ENCODE measurements around the gene CEP250.
"Not testable (repeated sequence)": the region's sequence is repeated elsewhere in the genome, so short reads cannot be mapped to it uniquely, and the experiment has no call there.

Gene CEP250

DNA sequence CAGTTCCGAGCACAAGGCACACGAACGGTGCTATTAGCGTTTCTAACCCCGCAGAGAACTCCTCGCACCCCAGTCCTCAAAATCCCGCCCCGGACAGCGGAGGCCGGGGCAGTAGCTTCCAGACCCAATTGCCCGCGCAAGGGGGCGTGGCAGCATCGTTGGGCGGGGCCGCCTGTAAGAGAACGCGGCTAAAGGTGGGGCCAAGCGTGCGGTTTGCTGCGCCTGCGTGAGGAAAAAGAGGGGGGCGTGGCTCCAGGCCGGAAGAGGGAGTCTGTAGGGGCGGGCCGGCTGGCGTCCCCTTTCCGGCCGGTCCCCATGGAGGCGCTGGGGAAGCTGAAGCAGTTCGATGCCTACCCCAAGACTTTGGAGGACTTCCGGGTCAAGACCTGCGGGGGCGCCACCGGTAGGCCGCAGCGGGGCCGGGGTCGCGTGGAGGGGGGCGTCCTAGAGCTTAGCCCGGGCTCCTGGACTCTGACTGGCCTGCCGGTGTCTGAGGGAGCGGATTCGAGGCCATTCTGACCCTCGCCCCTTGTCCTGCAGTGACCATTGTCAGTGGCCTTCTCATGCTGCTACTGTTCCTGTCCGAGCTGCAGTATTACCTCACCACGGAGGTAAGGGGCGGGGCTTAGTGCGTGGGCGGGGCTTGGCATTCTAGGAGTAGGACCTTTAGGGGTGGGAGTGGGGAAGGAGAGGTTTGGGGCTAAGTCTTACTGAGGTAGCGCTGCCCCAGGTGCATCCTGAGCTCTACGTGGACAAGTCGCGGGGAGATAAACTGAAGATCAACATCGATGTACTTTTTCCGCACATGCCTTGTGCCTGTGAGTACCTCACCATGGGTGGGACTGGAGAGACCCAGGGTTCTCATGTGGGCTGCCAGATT, 86.6 kb downstream of the CEP250 start, which contains the start of gene ERGIC3:
Gene ERGIC3 (plus strand): TSS at position 296 of the 880 bp plus-strand sequence. CDS start 20 bp downstream, at position 316.
- DNase-seq (peak; percentile 96), ATAC-seq (replicated peaks) (peak; percentile 95 to 99)
- no peaks in the 10 kb centered on the region for H3K27me3 Mint-ChIP-seq
- peak within 1 kb of the TSS; percentile 91 for H3K4me3 Mint-ChIP-seq
- peaks cover 7 to 24% of the 10 kb centered on the region in 2 donors for H3K4me1 Mint-ChIP-seq
- H3K36me3 Mint-ChIP-seq: peaks cover 8 to 11% of the 10 kb centered on the region in 2 donors
- H3K9me3 Mint-ChIP-seq: no peaks in the 10 kb centered on the region
- H3K27ac Mint-ChIP-seq: peak within 1 kb of the TSS; percentile 97

DNA sequence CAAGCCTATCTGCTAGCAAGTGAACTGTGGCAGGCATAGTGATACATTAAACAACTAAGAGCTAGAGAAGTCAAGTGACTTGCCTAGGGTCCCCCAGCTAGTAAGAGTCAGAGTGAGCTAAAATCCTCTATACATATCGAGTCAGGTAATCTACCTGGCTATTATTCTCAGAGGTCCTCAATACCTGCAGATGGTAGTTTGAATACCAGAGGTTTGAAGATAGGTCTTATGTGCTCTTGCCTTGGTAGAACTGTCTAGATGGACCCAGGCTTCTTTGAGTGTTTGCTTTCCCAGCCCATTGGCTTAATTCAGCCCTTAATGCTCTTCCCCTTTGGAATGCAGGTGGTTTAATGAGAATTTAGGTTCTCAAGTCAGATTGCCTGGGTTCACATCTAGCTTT, 87.6 kb downstream of the CEP250 start:
- H3K27ac Mint-ChIP-seq: peak overlapping the region; percentile 97
- H3K4me1 Mint-ChIP-seq: peaks cover 7 to 24% of the 10 kb centered on the region in 2 donors
- ATAC-seq (replicated peaks) (no peak), DNase-seq (no peak)
- H3K4me3 Mint-ChIP-seq: peak overlapping the region; percentile 91
- H3K27me3 Mint-ChIP-seq: no peaks in the 10 kb centered on the region
- H3K9me3 Mint-ChIP-seq: no peaks in the 10 kb centered on the region
- peaks cover 8 to 11% of the 10 kb centered on the region in 2 donors for H3K36me3 Mint-ChIP-seq

DNA sequence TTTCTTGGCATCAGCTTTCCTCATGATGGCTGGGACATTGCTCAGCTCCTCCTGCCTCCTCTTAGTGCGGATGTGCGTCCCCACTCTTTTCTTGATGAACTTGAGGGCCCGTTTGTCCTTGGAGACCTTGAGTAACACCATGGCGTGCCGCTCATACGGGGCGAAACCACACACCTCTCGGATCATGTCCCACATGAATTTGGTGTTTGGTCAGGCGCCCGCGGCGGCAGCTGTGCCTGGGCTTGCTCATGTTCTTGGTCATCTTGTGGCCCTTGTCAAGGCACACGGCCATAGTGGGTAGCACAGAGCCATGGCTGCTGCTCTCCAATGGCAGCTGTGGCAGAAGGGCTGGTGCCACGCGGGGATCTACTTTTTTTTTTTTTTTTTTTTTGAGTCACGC, 89.0 kb downstream of the CEP250 start:
- H3K27me3 Mint-ChIP-seq: no peaks in the 10 kb centered on the region
- DNase-seq (no peak), ATAC-seq (replicated peaks) (no peak)
- H3K4me3 Mint-ChIP-seq: no peak overlapping the region
- no peaks in the 10 kb centered on the region for H3K9me3 Mint-ChIP-seq
- H3K27ac Mint-ChIP-seq: no peak overlapping the region
- peaks cover 12 to 15% of the 10 kb centered on the region in 2 donors for H3K36me3 Mint-ChIP-seq
- H3K4me1 Mint-ChIP-seq: peaks cover 7 to 24% of the 10 kb centered on the region in 2 donors

DNA sequence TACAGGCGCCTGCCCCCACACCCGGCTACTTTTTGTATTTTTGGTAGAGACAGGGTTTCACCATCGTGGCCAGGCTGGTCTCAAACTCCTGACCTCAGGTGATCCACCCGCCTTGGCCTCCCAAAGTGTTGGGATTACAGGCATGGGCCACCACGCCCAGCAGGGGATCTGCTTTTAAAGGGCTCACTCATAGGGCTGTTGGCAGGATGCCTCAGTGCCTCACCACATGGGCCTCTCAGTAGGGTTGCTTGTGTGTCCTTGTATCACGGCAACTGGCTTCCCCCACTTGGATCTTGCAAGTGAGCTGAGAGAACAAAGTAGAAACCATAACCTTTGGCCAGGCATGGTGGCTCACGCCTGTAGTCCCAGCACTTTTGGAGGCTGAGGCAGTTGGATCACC, 89.5 kb downstream of the CEP250 start:
- H3K36me3 Mint-ChIP-seq: peaks cover 13 to 17% of the 10 kb centered on the region in 2 donors
- not testable (repeated sequence) for DNase-seq; H3K27me3 Mint-ChIP-seq; H3K9me3 Mint-ChIP-seq; H3K4me3 Mint-ChIP-seq; H3K27ac Mint-ChIP-seq; ATAC-seq (replicated peaks)
- peaks cover 5 to 24% of the 10 kb centered on the region in 2 donors for H3K4me1 Mint-ChIP-seq

DNA sequence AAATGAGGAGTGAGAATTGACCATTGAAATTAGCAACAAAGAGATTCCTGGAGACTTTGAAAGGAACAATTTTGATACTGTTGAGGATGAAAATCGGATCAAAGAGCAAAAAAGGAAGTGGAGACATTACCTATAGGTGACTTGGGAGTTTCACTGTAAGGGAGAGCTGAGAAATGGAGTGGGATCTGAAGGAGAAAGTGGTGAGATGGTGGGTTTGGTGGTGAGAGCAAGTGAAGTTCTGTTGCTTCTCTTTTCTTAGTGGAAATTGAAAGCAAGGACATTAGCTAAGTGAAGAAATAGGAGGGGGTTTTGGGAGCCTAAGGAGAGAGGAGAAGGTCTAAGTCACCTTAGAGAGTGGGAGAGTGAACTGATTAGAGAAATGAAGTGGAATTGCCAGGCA, 90.7 kb downstream of the CEP250 start:
- no peaks in the 10 kb centered on the region for H3K9me3 Mint-ChIP-seq
- H3K27ac Mint-ChIP-seq: no peak overlapping the region
- DNase-seq (no peak), ATAC-seq (replicated peaks) (no peak)
- H3K4me3 Mint-ChIP-seq: no peak overlapping the region
- peaks cover 15 to 20% of the 10 kb centered on the region in 2 donors for H3K36me3 Mint-ChIP-seq
- peaks cover 5 to 23% of the 10 kb centered on the region in 2 donors for H3K4me1 Mint-ChIP-seq
- H3K27me3 Mint-ChIP-seq: no peaks in the 10 kb centered on the region

DNA sequence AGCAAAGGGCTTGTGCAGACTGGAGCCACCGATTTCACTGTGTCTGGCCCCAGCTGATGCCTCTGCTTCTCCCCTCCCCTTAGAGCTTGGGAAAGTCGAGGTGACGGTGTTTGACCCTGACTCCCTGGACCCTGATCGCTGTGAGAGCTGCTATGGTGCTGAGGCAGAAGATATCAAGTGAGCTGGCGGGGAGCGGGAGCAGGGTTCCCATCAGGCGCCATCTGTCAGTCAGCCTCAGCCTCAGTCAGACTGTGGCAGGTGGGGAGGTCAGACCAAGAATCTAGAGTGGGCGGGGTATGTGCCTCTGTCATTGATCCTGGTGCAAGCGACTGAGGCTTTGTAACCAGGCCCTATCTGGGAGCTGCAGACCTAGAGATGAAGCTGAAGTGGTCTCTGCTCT, 91.9 kb downstream of the CEP250 start:
- H3K4me3 Mint-ChIP-seq: no peak overlapping the region
- H3K36me3 Mint-ChIP-seq: peaks cover 15 to 20% of the 10 kb centered on the region in 2 donors
- H3K4me1 Mint-ChIP-seq: peaks cover 5 to 11% of the 10 kb centered on the region in 2 donors
- no peaks in the 10 kb centered on the region for H3K9me3 Mint-ChIP-seq
- H3K27ac Mint-ChIP-seq: no peak overlapping the region
- H3K27me3 Mint-ChIP-seq: no peaks in the 10 kb centered on the region
- ATAC-seq (replicated peaks): no peak
- no peak for DNase-seq

DNA sequence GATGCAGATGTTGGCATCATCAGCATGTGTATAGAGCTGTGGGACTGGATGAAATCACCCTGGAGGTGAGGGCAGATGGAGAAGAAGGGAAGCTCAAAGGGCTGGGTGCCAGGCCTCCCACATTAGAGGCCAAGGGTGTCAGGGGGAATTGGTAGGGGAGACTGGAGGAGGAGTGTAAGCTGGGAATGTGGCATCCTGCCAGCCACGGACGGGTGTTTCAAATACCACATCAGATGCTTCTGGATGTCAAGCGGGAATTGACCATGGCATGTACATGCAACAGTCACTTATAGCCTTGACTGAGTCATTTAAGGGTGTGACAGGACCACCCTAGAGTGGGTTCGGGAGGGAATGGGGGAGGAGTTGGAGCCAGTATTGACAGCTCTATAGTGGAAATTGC, 96.1 kb downstream of the CEP250 start:
- DNase-seq: no peak
- no peaks in the 10 kb centered on the region for H3K27me3 Mint-ChIP-seq
- ATAC-seq (replicated peaks): no peak
- no peak overlapping the region for H3K27ac Mint-ChIP-seq
- peaks cover 19 to 27% of the 10 kb centered on the region in 2 donors for H3K36me3 Mint-ChIP-seq
- no peak overlapping the region for H3K4me3 Mint-ChIP-seq
- no peaks in the 10 kb centered on the region for H3K4me1 Mint-ChIP-seq
- no peaks in the 10 kb centered on the region for H3K9me3 Mint-ChIP-seq

DNA sequence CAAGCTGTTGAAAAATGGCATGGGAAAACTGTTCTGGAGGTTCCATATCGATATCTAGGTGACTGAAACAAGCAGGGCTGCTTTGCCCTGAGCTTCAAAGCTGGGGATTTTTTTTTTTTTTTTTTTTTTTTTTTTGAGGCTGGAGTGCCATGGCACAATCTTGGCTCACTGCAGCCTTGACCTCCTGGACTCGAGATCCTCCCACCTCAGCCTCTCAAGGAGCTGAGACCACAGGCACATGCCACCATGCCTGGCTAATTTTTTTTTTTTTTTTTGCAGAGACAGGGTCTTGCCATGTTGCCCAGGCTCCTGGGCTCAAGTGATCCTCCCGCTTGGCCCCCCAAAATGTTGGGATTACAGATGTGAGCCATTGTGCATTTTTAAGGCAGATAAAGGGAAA, 97.5 kb downstream of the CEP250 start:
- peaks cover 25 to 33% of the 10 kb centered on the region in 2 donors for H3K36me3 Mint-ChIP-seq
- no peak overlapping the region for H3K4me3 Mint-ChIP-seq
- H3K9me3 Mint-ChIP-seq: no peaks in the 10 kb centered on the region
- H3K4me1 Mint-ChIP-seq: no peaks in the 10 kb centered on the region
- ATAC-seq (replicated peaks) (no peak), DNase-seq (no peak)
- no peaks in the 10 kb centered on the region for H3K27me3 Mint-ChIP-seq
- H3K27ac Mint-ChIP-seq: no peak overlapping the region

DNA sequence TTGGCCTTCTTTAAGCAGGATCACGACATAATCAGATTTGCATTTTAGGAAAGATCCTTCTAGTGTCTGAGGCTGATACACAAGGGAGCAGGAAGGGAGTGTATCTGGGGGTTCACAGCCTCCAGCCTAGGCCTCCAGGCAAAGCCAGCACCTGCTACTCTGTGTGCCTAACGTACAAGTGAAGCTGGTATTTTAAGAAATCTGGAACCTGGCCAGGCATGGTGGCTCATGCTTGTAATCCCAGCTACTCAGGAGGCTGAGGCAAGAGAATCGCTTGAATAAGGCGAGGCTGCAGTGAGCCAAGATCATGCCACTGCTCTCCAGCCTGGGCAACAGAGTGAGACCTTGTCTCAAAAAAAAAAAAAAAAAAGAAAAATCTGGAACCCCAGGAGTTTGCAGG, 100.1 kb downstream of the CEP250 start:
- ATAC-seq (replicated peaks); H3K27me3 Mint-ChIP-seq; H3K27ac Mint-ChIP-seq; H3K4me3 Mint-ChIP-seq; DNase-seq; H3K4me1 Mint-ChIP-seq; H3K9me3 Mint-ChIP-seq: not testable (repeated sequence)
- peaks cover 25 to 43% of the 10 kb centered on the region in 2 donors for H3K36me3 Mint-ChIP-seq

DNA sequence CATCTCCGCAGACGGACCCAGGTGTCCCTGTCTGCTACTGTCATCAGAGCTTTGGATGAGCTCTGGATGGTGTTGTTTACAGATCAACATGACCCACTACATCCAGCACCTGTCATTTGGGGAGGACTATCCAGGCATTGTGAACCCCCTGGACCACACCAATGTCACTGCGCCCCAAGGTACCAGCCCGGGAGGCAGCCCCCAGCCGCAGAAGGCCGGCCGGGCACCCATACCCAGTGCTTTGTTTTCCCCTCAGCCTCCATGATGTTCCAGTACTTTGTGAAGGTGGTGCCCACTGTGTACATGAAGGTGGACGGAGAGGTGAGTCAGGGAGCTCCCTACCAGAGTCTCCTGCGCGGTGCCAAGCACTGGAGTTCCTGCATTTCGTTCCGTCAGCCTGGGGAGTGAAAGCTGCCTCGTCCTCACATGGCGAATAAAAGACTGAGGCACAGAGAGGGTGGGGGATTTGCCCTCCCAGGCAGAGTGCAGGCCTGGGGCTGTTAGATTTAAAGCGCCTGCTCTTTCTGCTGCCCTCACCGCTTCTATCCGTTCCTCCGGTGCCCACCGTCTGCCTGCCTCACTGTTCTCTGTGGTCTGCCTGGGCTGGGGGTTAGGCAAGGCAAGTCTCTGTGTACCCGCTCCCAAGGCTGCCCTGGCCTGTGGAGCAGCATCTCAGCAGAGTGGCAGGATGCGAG, 100.7 kb downstream of the CEP250 start:
- Mint-ChIP-seq H3K36me3 (peaks cover 25 to 43% of the 10 kb centered on the region in 2 donors), H3K4me3 (no peak overlapping the region), H3K9me3 (no peaks in the 10 kb centered on the region), H3K4me1 (no peaks in the 10 kb centered on the region), H3K27ac (no peak overlapping the region), H3K27me3 (no peaks in the 10 kb centered on the region)
- DNase-seq (no peak), ATAC-seq (replicated peaks) (no peak)

DNA sequence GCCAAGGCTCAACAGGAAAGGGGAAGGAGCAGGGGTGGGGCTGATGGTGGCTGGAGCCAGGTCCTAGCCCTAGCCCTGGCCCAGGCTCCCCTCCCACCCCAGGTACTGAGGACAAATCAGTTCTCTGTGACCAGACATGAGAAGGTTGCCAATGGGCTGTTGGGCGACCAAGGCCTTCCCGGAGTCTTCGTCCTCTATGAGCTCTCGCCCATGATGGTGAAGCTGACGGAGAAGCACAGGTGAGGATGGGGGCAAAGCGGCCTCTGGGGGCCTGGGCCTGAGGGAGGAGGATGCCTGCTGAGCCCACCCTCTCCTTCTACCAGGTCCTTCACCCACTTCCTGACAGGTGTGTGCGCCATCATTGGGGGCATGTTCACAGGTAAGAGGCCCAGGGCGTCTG, 101.5 kb downstream of the CEP250 start:
- Mint-ChIP-seq H3K9me3 (no peaks in the 10 kb centered on the region), H3K4me3 (no peak overlapping the region), H3K4me1 (no peaks in the 10 kb centered on the region), H3K36me3 (peaks cover 25 to 43% of the 10 kb centered on the region in 2 donors), H3K27me3 (no peaks in the 10 kb centered on the region), H3K27ac (no peak overlapping the region)
- ATAC-seq (replicated peaks) (no peak), DNase-seq (no peak)

DNA sequence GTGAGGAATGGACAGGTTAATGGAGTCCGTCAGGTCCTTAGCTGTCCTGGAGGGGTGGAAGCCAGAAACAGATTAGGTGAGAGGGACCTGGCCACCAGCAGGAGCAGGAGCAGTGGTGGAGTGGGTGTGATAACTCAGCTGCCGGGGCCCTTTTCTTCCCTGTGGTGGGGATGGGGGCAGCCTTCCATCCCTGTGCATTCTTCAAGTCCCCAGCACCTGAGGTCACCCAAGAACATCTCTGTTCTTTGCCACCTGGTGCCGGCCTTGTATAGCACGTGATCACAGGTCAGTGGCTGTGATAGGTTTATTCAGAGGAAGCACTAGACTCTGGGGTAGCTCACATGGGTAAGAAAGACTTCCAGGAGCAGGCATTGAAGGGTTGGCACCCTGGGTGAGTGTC, 103.1 kb downstream of the CEP250 start:
- no peaks in the 10 kb centered on the region for H3K4me1 Mint-ChIP-seq
- DNase-seq: no peak
- H3K27me3 Mint-ChIP-seq: no peaks in the 10 kb centered on the region
- no peak overlapping the region for H3K4me3 Mint-ChIP-seq
- H3K9me3 Mint-ChIP-seq: no peaks in the 10 kb centered on the region
- H3K36me3 Mint-ChIP-seq: peaks cover 25 to 43% of the 10 kb centered on the region in 2 donors
- no peak for ATAC-seq (replicated peaks)
- H3K27ac Mint-ChIP-seq: no peak overlapping the region

DNA sequence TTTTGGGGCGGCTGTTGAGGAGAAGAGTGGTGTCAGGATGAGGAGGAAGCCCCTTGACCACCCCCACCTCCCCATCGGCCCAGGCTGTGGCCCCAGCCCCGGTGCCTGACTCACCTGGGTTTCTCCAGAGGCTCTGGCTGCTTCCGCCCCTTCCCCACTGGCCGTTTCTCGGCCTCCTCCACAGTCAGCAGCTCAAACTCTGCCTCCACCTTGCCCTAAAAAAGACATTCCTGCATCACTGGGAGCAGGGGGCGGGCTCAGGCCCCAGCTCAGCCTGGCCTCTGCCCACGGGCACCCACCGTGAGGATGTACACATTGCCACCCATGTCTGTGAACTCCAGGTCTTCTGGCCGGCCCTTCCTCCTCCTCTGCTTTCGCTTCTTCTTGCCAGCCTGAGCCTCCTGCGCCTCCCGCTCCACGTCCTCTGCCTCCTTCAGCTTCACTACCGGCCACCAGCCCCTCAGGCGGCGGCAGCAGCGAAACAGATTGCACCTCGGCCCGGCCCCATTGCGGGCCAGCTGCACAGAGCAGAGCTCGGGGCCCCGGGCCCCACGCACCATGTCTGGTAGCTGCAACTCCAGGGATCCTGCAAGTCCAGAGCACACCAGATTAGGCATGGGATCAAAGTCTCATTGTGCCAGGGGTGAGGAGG, 103.8 kb downstream of the CEP250 start:
- no peak overlapping the region for H3K27ac Mint-ChIP-seq
- H3K27me3 Mint-ChIP-seq: no peaks in the 10 kb centered on the region
- H3K4me3 Mint-ChIP-seq: no peak overlapping the region
- no peaks in the 10 kb centered on the region for H3K4me1 Mint-ChIP-seq
- H3K9me3 Mint-ChIP-seq: no peaks in the 10 kb centered on the region
- ATAC-seq (replicated peaks) (no peak), DNase-seq (no peak)
- H3K36me3 Mint-ChIP-seq: peaks cover 24 to 41% of the 10 kb centered on the region in 2 donors

DNA sequence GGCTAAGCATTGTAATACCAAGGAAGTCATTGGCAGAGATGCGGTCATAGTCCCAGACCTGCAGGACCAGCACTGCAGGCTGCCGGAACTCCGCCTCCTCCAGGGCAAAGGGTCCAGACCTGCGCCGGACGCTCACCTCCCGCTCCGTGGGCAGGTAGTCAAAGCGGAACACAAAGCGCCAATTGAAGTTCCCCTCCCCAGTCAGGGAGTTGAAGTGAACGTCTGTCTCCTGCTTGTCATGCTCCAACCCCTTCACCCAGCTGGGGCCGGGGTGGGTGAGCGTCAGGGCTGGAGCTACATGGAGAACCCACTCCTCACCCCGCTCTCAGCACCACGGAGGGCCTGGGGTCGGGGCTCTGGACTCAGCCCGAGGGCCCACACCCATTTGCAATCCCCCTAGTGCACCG, 104.7 kb downstream of the CEP250 start:
- H3K9me3 Mint-ChIP-seq: no peaks in the 10 kb centered on the region
- no peak overlapping the region for H3K27ac Mint-ChIP-seq
- no peak overlapping the region for H3K4me3 Mint-ChIP-seq
- H3K4me1 Mint-ChIP-seq: no peaks in the 10 kb centered on the region
- peaks cover 18 to 32% of the 10 kb centered on the region in 2 donors for H3K36me3 Mint-ChIP-seq
- DNase-seq: no peak
- ATAC-seq (replicated peaks): no peak
- no peaks in the 10 kb centered on the region for H3K27me3 Mint-ChIP-seq

Measured in stimulated activated naive B cell treated with anti-CD40 and anti-IgM and Interleukin-4, amounts not matched to agents 10 μg/mL and 1 μg/mL and 100 μg/mL, for 72 hours (primary cell).